OCI-LY7 (cell line): Measurements from ENCODE around the gene LCE2C.

Experiments used
- CTCF ChIP-seq: fragments of 200-600 bp; sonication (generic); conservative IDR thresholded peaks from 2 replicates; pipeline ENCODE4 v1.5.1; 2014; ENCODE audit warnings: mild to moderate bottlenecking, antibody characterized with exemption, low read length, moderate library complexity, mixed read lengths
- EZH2phosphoT487 ChIP-seq: fragments of 200-600 bp; sonication (generic); IDR thresholded peaks from 2 replicates; pipeline ENCODE4 v1.6.1; 2018; ENCODE audit warnings: low read depth, borderline replicate concordance, mild to moderate bottlenecking, mixed run types, antibody characterized with exemption, low read length, moderate library complexity, mixed read lengths

- TF ChIP-seq CTCF (no peak), EZH2phosphoT487 (no peak)
These were observed 24.7 kb downstream of the LCE2C start for GRCh38 chr1:152699746-152700145.
